Embryonic facial prominence (tissue), 1 donor: ENCODE measurements around the gene MRPL37.

Experiments
- DNase-seq: peaks from one replicate; pipeline ENCODE4 v3.0.0-alpha.2; 2016; ENCODE audit errors: extremely low spot score

Gene MRPL37

GRCh38 chr1:54240741-54241335, 40.9 kb downstream of the MRPL37 start:
- no peak for DNase-seq

GRCh38 chr1:54241364-54241763, 41.4 kb downstream of the MRPL37 start:
- DNase-seq = no peak

- no peak for DNase-seq
These were observed 43.1 kb downstream of the MRPL37 start for GRCh38 chr1:54243022-54243421.

- no peak for DNase-seq
These were observed 44.7 kb downstream of the MRPL37 start for GRCh38 chr1:54244655-54245054.

- DNase-seq = no peak
These were observed 45.5 kb downstream of the MRPL37 start for GRCh38 chr1:54245501-54245900.

GRCh38 chr1:54246116-54246721, 46.3 kb downstream of the MRPL37 start:
- DNase-seq = no peak

GRCh38 chr1:54247863-54248515, 48.0 kb downstream of the MRPL37 start:
- no peak for DNase-seq

- no peak for DNase-seq
These were observed 49.0 kb downstream of the MRPL37 start for GRCh38 chr1:54248966-54249365.

- peak; percentile 30 for DNase-seq
These were observed 50.0 kb downstream of the MRPL37 start for GRCh38 chr1:54249819-54250435.

- no peak for DNase-seq
These were observed 50.7 kb downstream of the MRPL37 start for GRCh38 chr1:54250670-54251069.

GRCh38 chr1:54252371-54252936, 52.5 kb downstream of the MRPL37 start:
- DNase-seq = no peak

- DNase-seq = no peak
These were observed 53.5 kb downstream of the MRPL37 start for GRCh38 chr1:54253480-54253879.

- DNase-seq = no peak
These were observed 54.1 kb downstream of the MRPL37 start for GRCh38 chr1:54254055-54254454.

- no peak for DNase-seq
These were observed 55.2 kb downstream of the MRPL37 start for GRCh38 chr1:54255026-54255702.

- peak; percentile 22 for DNase-seq
These were observed 56.8 kb downstream of the MRPL37 start for GRCh38 chr1:54256522-54257345.

- DNase-seq = no peak
These were observed 57.3 kb downstream of the MRPL37 start for GRCh38 chr1:54257346-54257620.

- no peak for DNase-seq
These were observed 57.9 kb downstream of the MRPL37 start for GRCh38 chr1:54257876-54258275.

- no peak for DNase-seq
These were observed 59.7 kb downstream of the MRPL37 start for GRCh38 chr1:54259546-54260140.

- no peak for DNase-seq
These were observed 60.8 kb downstream of the MRPL37 start for GRCh38 chr1:54260810-54261209.

- no peak for DNase-seq
These were observed 62.3 kb downstream of the MRPL37 start for GRCh38 chr1:54262244-54262643.
